K562 (cell line): ENCODE data around the gene GPRC5B. TPM values are rescaled to one million over a fixed set of nuclear protein-coding genes. Genes with fewer than 3 reads are reported as not detected.

Experiments
- ATAC-seq: fragments of 200-7000 bp; cut with Tn5 transposase; 3 replicates; pipeline ENCODE4 v1.9.1; 2020; ENCODE audit warnings: moderate library complexity
- BruUV-seq: library from RNA; stranded (reverse); fragments of 400-500 nt; replicated peaks from 2 replicates; lab custom pipeline; 2021; lab: Mats Ljungman, UMichigan
- CTCF ChIA-PET: fragments of 300-600 bp; formaldehyde crosslinking; extraction: SDS; loops from one replicate; lab custom pipeline; 2021; ENCODE audit warnings: low intra/inter-chr PET ratio; lab: Yijun Ruan, JAX
- POLR2A ChIA-PET: fragments of 300-600, 350-650 bp; sonication (Branson Sonifier 250); formaldehyde crosslinking; extraction: SDS; loops from one replicate; lab custom pipeline; 2021; ENCODE audit warnings: antibody characterized with exemption, inconsistent platforms; lab: Yijun Ruan, JAX
- DNase-seq, 4 experiments: peaks; one replicate each; pipeline versions ENCODE4 v3.0.0 to v3.0.0-alpha.2; 2011 to 2018; ENCODE audit warnings: low spot score in 3 of 4, mixed read lengths in 3 of 4; ENCODE audit errors: extremely low read depth in 1 of 4
- FAIRE-seq: peaks from 2 replicates; lab custom pipeline; 2011; peaks lifted over from hg19 to GRCh38; lab: Jason Lieb, UNC
- H2AFZ ChIP-seq: 2 replicates; pipeline ENCODE4 v1.6.0; 2011; ENCODE audit warnings: low read depth, low read length, control low read depth, inconsistent platforms
- H3K27ac ChIP-seq: fragments of 200-600 bp; 3 replicates; pipeline ENCODE4 v1.8.0; 2011; ENCODE audit warnings: low read depth, mild to moderate bottlenecking, control low read depth, inconsistent platforms, low read length, moderate library complexity, mixed read lengths; ENCODE audit errors: extremely low read depth
- H3K27me3 ChIP-seq, 2 experiments: fragments of 300-600 bp in 1 of 2; 2 replicates in 1 of 2; 3 replicates in 1 of 2; pipeline versions ENCODE4 v1.6.0 to v1.8.0; 2011; ENCODE audit warnings: inconsistent platforms in 2 of 2, low read length in 2 of 2, mild to moderate bottlenecking in 1 of 2, mixed read lengths in 1 of 2, moderate library complexity in 1 of 2; ENCODE audit not compliant: control insufficient read depth in 2 of 2, insufficient read depth in 2 of 2
- H3K36me3 ChIP-seq: fragments of 300-600 bp; 3 replicates; pipeline ENCODE4 v1.8.0; 2011; ENCODE audit warnings: mild to moderate bottlenecking, low read length, inconsistent platforms; ENCODE audit not compliant: control insufficient read depth, insufficient read depth
- H3K4me1 ChIP-seq, 2 experiments: fragments of 200-600 bp in 1 of 2; replicated peaks in 1 of 2; 2 replicates in 1 of 2; 3 replicates in 1 of 2; pipeline versions ENCODE4 v1.5.1 to v1.8.0; 2011; ENCODE audit warnings: inconsistent platforms in 2 of 2, low read length in 2 of 2, mild to moderate bottlenecking in 1 of 2, mixed read lengths in 1 of 2, moderate library complexity in 1 of 2; ENCODE audit not compliant: control insufficient read depth in 2 of 2, insufficient read depth in 2 of 2
- H3K4me2 ChIP-seq: 2 replicates; pipeline ENCODE4 v1.6.1; 2011; ENCODE audit warnings: low read length, control low read depth, inconsistent platforms, mixed read lengths; ENCODE audit not compliant: insufficient read depth
- H3K4me3 ChIP-seq: fragments of 200-600 bp; sonication (generic), shearing (Covaris generic); 2 replicates; pipeline ENCODE4 v1.5.1; 2016; ENCODE audit warnings: control low read depth, inconsistent platforms
- H3K79me2 ChIP-seq: fragments of 200-600 bp; 3 replicates; pipeline ENCODE4 v1.8.0; 2011; ENCODE audit warnings: low read length, inconsistent platforms; ENCODE audit not compliant: control insufficient read depth, insufficient read depth
- H3K9ac ChIP-seq, 2 experiments: 2 replicates each; pipeline versions ENCODE4 v1.6.0 to v1.6.1; 2011; ENCODE audit warnings: low read depth in 2 of 2, low read length in 2 of 2, control low read depth in 1 of 2, inconsistent platforms in 1 of 2, mild to moderate bottlenecking in 1 of 2, mixed read lengths in 1 of 2; ENCODE audit not compliant: insufficient read depth in 1 of 2
- H3K9me1 ChIP-seq: one replicate; pipeline ENCODE4 v1.6.0; 2011; ENCODE audit warnings: inconsistent platforms, mild to moderate bottlenecking, low read length, moderate library complexity; ENCODE audit not compliant: control insufficient read depth, insufficient read depth
- H3K9me3 ChIP-seq: replicated peaks from 2 replicates; pipeline ENCODE4 v1.5.1; 2011; ENCODE audit warnings: low read depth, low read length, inconsistent platforms; ENCODE audit not compliant: control insufficient read depth, insufficient read depth
- H4K20me1 ChIP-seq: replicated peaks from 2 replicates; pipeline ENCODE4 v1.6.1; 2011; ENCODE audit warnings: low read length, inconsistent platforms, mixed read lengths; ENCODE audit not compliant: control insufficient read depth, insufficient read depth
- C11orf30 ChIP-seq: fragments of 450-650 bp; IDR thresholded peaks from 2 replicates; pipeline ENCODE4 v1.6.1; 2016; ENCODE audit warnings: low read depth, mild to moderate bottlenecking
- ESRRB ChIP-seq: fragments of 250-450 bp; sonication (Bioruptor Pico); IDR thresholded peaks from 2 replicates; pipeline ENCODE4 v1.5.0; 2020; ENCODE audit warnings: mild to moderate bottlenecking, moderate library complexity, borderline replicate concordance
- FIP1L1 ChIP-seq: fragments of 200-400 bp; formaldehyde crosslinking; IDR thresholded peaks from 2 replicates; pipeline ENCODE4 v1.6.1; 2018; ENCODE audit warnings: mild to moderate bottlenecking, low read depth, low read length; ENCODE audit not compliant: poor library complexity, severe bottlenecking
- HLTF ChIP-seq: fragments of 450-650 bp; IDR thresholded peaks from 2 replicates; pipeline ENCODE4 v1.6.1; 2016
- HNRNPL ChIP-seq: fragments of 200-400 bp; formaldehyde crosslinking; IDR thresholded peaks from 2 replicates; pipeline ENCODE4 v1.6.1; 2017; ENCODE audit warnings: low read depth, mild to moderate bottlenecking, low read length
- HNRNPUL1 ChIP-seq: fragments of 200-400 bp; formaldehyde crosslinking; IDR thresholded peaks from 2 replicates; pipeline ENCODE4 v1.6.1; 2017; ENCODE audit warnings: low read length
- LEF1 ChIP-seq: fragments of 450-650 bp; IDR thresholded peaks from 2 replicates; pipeline ENCODE4 v1.6.1; 2016; ENCODE audit warnings: mild to moderate bottlenecking
- MAFG ChIP-seq: fragments of 450-650 bp; conservative IDR thresholded peaks from 2 replicates; pipeline ENCODE4 v1.6.1; 2016; ENCODE audit warnings: missing genetic modification characterization, missing compliant biosample characterization
- MEIS2 ChIP-seq: fragments of 450-650 bp; IDR thresholded peaks from 2 replicates; pipeline ENCODE4 v1.6.1; 2014; ENCODE audit warnings: mild to moderate bottlenecking; ENCODE audit not compliant: partially characterized antibody
- NCOA2 ChIP-seq, 2 experiments: fragments of 450-650 bp; IDR thresholded peaks; 2 replicates each; pipeline ENCODE4 v1.6.1; 2018; ENCODE audit warnings: mild to moderate bottlenecking in 2 of 2, moderate library complexity in 1 of 2; ENCODE audit not compliant: partially characterized antibody in 2 of 2
- NFE2L1 ChIP-seq: fragments of 450-650 bp; IDR thresholded peaks from 2 replicates; pipeline ENCODE4 v1.6.1; 2016; ENCODE audit warnings: missing genetic modification characterization, low read depth, mild to moderate bottlenecking, missing compliant biosample characterization, moderate library complexity, borderline replicate concordance
- POLR2H ChIP-seq: IDR thresholded peaks from 2 replicates; pipeline ENCODE4 v1.6.1; 2016; ENCODE audit warnings: missing genetic modification characterization, low read depth, mild to moderate bottlenecking, control low read depth, missing compliant biosample characterization, moderate library complexity
- SMARCC2 ChIP-seq: fragments of 450-650 bp; IDR thresholded peaks from 2 replicates; pipeline ENCODE4 v1.6.1; 2017; ENCODE audit warnings: antibody characterized with exemption, moderate library complexity, mild to moderate bottlenecking, low read depth
- ZNF146 ChIP-seq: IDR thresholded peaks from one replicate; pipeline ENCODE4 v1.6.1; 2018; ENCODE audit warnings: missing compliant biosample characterization; ENCODE audit not compliant: unreplicated experiment
- ZNF316 ChIP-seq: fragments of 450-650 bp; IDR thresholded peaks from 2 replicates; pipeline ENCODE4 v1.6.1; 2016
- ZNF780A ChIP-seq: fragments of 250-450 bp; sonication (Bioruptor Pico); IDR thresholded peaks from 2 replicates; pipeline ENCODE4 v1.5.0; 2021; ENCODE audit warnings: mild to moderate bottlenecking
- whole genome bisulfite sequencing: fragments of 100-300 bp; shearing (Covaris generic); methylation state at CpG from one replicate; pipeline ENCODE4 v1.1.6; 2016; ENCODE audit warnings: low coverage, mixed read lengths; ENCODE audit not compliant: insufficient coverage; ENCODE audit errors: missing lambda C conversion rate; 5-methylcytosine and 5-hydroxymethylcytosine counted together
- in situ Hi-C: fragments of 300-500 bp; cut with MboI; formaldehyde crosslinking; loops from 4 replicates; pipeline ENCODE4 v1.15.0; 2018; ENCODE audit warnings: inconsistent platforms, mixed read lengths
- intact Hi-C: fragments of 100-400 bp; cut with micrococcal nuclease; formaldehyde crosslinking; loops from 2 replicates; pipeline ENCODE4 v1.14.2; 2022
- polyA plus RNA-seq, 8 experiments: library from polyadenylated mRNA; depleted of rRNA in 4 of 8; stranded (reverse) in 5 of 8; unstranded in 3 of 8; fragments of >200 nt; fragmentation: Nextera tagmentation in 2 of 8; fragmentation: Illumina TruSeq in 1 of 8; extraction: Ambion mirVana in 2 of 8; extraction: Trizol in 1 of 8; gene quantifications; 2 replicates each; pipeline versions ENCODE4 v1.2.1 to v1.2.3, GENCODE V29; 2011 to 2014; ENCODE audit warnings: inconsistent platforms in 1 of 8, missing spikeins in 1 of 8
- total RNA-seq, 7 experiments: library from RNA; depleted of rRNA in 6 of 7; stranded (reverse); fragments of >200 nt in 6 of 7; fragmentation: Illumina TruSeq in 2 of 7; extraction: Trizol in 2 of 7; gene quantifications; 2 replicates each; pipeline versions ENCODE4 v1.2.1 to v1.2.3, GENCODE V29; 2011 to 2021; ENCODE audit warnings: low replicate concordance in 1 of 7
- TF ChIP-seq, protein P1 (sequence below): fragments of 250-450 bp; sonication (Bioruptor Pico); IDR thresholded peaks from 2 replicates; pipeline ENCODE4 v1.5.1; 2021; ENCODE audit warnings: mild to moderate bottlenecking
- TF ChIP-seq, protein P2 (sequence below), 2 experiments: IDR thresholded peaks in 1 of 2; conservative IDR thresholded peaks in 1 of 2; 2 replicates each; pipeline ENCODE4 v1.6.1; 2016; ENCODE audit warnings: low read depth in 2 of 2, mild to moderate bottlenecking in 1 of 2, missing compliant biosample characterization in 1 of 2, missing genetic modification characterization in 1 of 2, moderate library complexity in 1 of 2

The GPRC5B gene
- total and polyA plus RNA-seq, 9 of the 15 experiments (the other 6 are each of a cell fraction or from before 2014, with no cell fraction given) = 0.65 to 5.5 (median 1.3) TPM

GRCh38 chr16:19837331-19837980 lies 47.2 kb downstream of the GPRC5B start:
- Histone ChIP-seq H2AFZ (peak overlapping the region; percentile 34; the same call in 1 of the 2 replicates), H3K4me1 (peaks cover 4 to 9% of the 10 kb centered on the region in 2 experiments; a peak in 3 of 5 replicates), H3K9ac (no peak overlapping the region), H3K9me3 (no peaks in the 10 kb centered on the region), H3K27me3 (no peaks in the 10 kb centered on the region; a peak in 1 of 5 replicates), H3K79me2 (no peaks in the 10 kb centered on the region), H3K36me3 (no peaks in the 10 kb centered on the region), H3K9me1 (no peaks in the 10 kb centered on the region), H3K27ac (no peak overlapping the region), H4K20me1 (no peaks in the 10 kb centered on the region), H3K4me2 (no peak overlapping the region), H3K4me3 (no peak overlapping the region)
- ChIA-PET POLR2A (interaction anchor here (0.8 to 1.0 kb wide), 2 partner anchors 14 to 29 kb away, joined by 3 read pairs; no protein-coding TSS in a partner anchor), CTCF (no interaction called here)
- no peak for ATAC-seq
- BruUV-seq = no TSS peak
- no peak for DNase-seq
- FAIRE-seq = no peak
- intact Hi-C loops = no loop called here
- in situ Hi-C loops = no loop called here
- 20% methylated on average over 6 of the region's 6 CpGs for WGBS
- TF ChIP-seq SMARCC2 (no peak), HNRNPUL1 (no peak), ZNF316 (peak; percentile 61), ZNF780A (CRISPR knock-in tag) (no peak), NCOA2 (IDR thresholded peaks at IDR 0.05; ENCODE audit: partially characterized antibody in 2 of 2) (no peak), MEIS2 (peak; percentile 33), MAFG (tag) (0 out of 2 replicates have a peak, but pooled peaks have one; percentile 39), FIP1L1 (no peak), ESRRB (CRISPR knock-in tag) (no peak), HLTF (no peak), NFE2L1 (no peak), ZNF146 (no peak), POLR2H (tag) (no peak), C11orf30 (peak; percentile 53; the same call in 1 of the 2 replicates), HNRNPL (no peak), LEF1 (no peak)
- TF ChIP-seq, protein P1, sequence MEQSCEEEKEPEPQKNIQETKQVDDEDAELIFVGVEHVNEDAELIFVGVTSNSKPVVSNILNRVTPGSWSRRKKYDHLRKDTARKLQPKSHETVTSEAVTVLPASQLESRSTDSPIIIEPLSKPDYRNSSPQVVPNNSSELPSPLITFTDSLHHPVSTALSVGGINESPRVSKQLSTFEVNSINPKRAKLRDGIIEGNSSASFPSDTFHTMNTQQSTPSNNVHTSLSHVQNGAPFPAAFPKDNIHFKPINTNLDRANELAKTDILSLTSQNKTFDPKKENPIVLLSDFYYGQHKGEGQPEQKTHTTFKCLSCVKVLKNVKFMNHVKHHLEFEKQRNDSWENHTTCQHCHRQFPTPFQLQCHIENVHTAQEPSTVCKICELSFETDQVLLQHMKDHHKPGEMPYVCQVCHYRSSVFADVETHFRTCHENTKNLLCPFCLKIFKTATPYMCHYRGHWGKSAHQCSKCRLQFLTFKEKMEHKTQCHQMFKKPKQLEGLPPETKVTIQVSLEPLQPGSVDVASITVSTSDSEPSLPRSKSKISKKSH (CRISPR knock-in tag) = no peak
- TF ChIP-seq, protein P2, sequence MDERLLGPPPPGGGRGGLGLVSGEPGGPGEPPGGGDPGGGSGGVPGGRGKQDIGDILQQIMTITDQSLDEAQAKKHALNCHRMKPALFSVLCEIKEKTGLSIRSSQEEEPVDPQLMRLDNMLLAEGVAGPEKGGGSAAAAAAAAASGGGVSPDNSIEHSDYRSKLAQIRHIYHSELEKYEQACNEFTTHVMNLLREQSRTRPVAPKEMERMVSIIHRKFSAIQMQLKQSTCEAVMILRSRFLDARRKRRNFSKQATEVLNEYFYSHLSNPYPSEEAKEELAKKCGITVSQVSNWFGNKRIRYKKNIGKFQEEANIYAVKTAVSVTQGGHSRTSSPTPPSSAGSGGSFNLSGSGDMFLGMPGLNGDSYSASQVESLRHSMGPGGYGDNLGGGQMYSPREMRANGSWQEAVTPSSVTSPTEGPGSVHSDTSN (CRISPR knock-in tag; IDR thresholded peaks at IDR 0.05; ENCODE audit: low read depth) = no peak
- TF ChIP-seq, protein P2 (tag; conservative IDR thresholded peaks at IDR 0.05; ENCODE audit: low read depth) = peak; percentile 56
